Islet of Langerhans (tissue), 1 donor: ENCODE data around the gene TMEM120B.
"Not testable (repeated sequence)": the region's sequence is repeated elsewhere in the genome, so short reads cannot be mapped to it uniquely, and the experiment has no call there.

Experiments used
- FAIRE-seq: peaks from one replicate; lab custom pipeline; 2011; peaks lifted over from hg19 to GRCh38; lab: Jason Lieb, UNC

The TMEM120B gene

GRCh38 chr12:121776190-121777098, 63.9 kb downstream of the TMEM120B start:
- no peak for FAIRE-seq

GRCh38 chr12:121778567-121779421, 66.2 kb downstream of the TMEM120B start:
- FAIRE-seq = no peak

- FAIRE-seq = no peak
These were observed 66.9 kb downstream of the TMEM120B start for GRCh38 chr12:121779422-121779895.

GRCh38 chr12:121780429-121780828, 67.9 kb downstream of the TMEM120B start:
- no peak for FAIRE-seq

- FAIRE-seq = no peak
These were observed 69.0 kb downstream of the TMEM120B start for GRCh38 chr12:121781484-121781997.

GRCh38 chr12:121781998-121782979, 69.7 kb downstream of the TMEM120B start:
- no peak for FAIRE-seq

GRCh38 chr12:121783766-121784165, 71.2 kb downstream of the TMEM120B start:
- FAIRE-seq = no peak

GRCh38 chr12:121784460-121784859, 71.9 kb downstream of the TMEM120B start:
- no peak for FAIRE-seq

GRCh38 chr12:121786440-121786825, 73.9 kb downstream of the TMEM120B start:
- FAIRE-seq = no peak

GRCh38 chr12:121787063-121788025, 74.8 kb downstream of the TMEM120B start:
- no peak for FAIRE-seq

- no peak for FAIRE-seq
These were observed 75.7 kb downstream of the TMEM120B start for GRCh38 chr12:121788176-121788818.

- FAIRE-seq = no peak
These were observed 76.8 kb downstream of the TMEM120B start for GRCh38 chr12:121789233-121789781.

- FAIRE-seq = no peak
These were observed 77.5 kb downstream of the TMEM120B start for GRCh38 chr12:121789800-121790728.

- not testable (repeated sequence) for FAIRE-seq
These were observed 78.2 kb downstream of the TMEM120B start for GRCh38 chr12:121790785-121791184.

- no peak for FAIRE-seq
These were observed 79.4 kb downstream of the TMEM120B start for GRCh38 chr12:121791671-121792551.

- FAIRE-seq = no peak
These were observed 80.3 kb downstream of the TMEM120B start for GRCh38 chr12:121792607-121793439.
